AG10803 (cell line): ENCODE measurements around the gene DLGAP1.
"Not testable (repeated sequence)": the region's sequence is repeated elsewhere in the genome, so short reads cannot be mapped to it uniquely, and the experiment has no call there.

Experiments used
- DNase-seq: peaks from one replicate; pipeline ENCODE4 v3.0.0; 2010; ENCODE audit warnings: low read depth
- H3K4me3 ChIP-seq: 2 replicates; pipeline ENCODE4 v1.5.1; 2011; ENCODE audit warnings: mild to moderate bottlenecking, low read length, control low read depth
- CTCF ChIP-seq: conservative IDR thresholded peaks from 2 replicates; pipeline ENCODE4 v1.5.1; 2011; ENCODE audit warnings: mild to moderate bottlenecking, low read length, control low read depth, inconsistent platforms

DLGAP1 gene

GRCh38 chr18:3608488-3608887 lies 846.6 kb downstream of the DLGAP1 start:
- no peak for TF ChIP-seq CTCF
- H3K4me3 ChIP-seq, result no peak overlapping the region
- DNase-seq, result no peak

DNA sequence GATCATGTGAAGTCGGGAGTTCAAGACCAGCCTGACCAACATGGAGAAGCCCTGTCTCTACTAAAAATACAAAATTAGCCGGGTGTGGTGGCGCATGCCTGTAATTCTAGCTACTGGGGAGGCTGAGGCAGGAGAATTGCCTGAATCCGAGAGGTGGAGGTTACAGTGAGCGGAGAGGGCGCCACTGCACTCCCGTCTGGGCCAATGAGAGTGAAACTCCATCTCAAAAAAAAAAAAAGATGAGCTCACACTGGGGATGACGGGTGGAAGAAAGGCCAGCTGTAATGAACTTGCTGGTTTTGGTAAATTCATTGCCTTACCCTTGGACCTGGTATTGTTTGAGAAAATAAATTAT lies 847.0 kb downstream of the DLGAP1 start:
- DNase-seq, H3K4me3 ChIP-seq: not testable (repeated sequence)

- DNase-seq, result no peak
- H3K4me3 ChIP-seq, result no peak overlapping the region
- TF ChIP-seq CTCF, result no peak
These were observed 847.6 kb downstream of the DLGAP1 start for GRCh38 chr18:3607309-3608098.

GRCh38 chr18:3606863-3607262 lies 848.2 kb downstream of the DLGAP1 start:
- not testable (repeated sequence) for H3K4me3 ChIP-seq, DNase-seq

DNA sequence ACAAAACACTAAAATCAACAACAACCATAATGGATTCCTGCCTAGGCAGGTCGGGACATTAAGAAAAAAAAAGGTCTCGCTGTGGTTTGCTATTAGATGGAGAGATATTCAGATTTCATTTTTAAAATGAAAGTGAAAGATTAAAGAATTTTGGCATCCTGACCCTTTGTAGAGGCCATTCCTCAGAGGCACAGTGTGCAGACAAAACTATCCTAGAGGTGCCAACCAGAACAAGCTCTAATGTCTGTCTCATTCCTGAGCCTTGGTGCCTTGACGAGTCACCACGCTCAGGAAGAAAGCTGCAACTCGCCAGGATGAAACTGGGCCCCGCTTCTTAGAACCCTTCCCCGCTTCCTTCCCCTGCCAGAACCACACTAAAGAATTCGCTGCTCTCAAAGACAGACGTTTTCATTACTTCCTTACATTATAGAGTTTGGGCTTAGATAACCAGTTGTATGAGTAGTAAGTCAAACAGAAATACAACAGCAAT lies 849.1 kb downstream of the DLGAP1 start:
- peak overlapping the region; percentile 50 for H3K4me3 ChIP-seq
- TF ChIP-seq CTCF, result no peak
- peak; percentile 80 for DNase-seq

- DNase-seq, result no peak
- no peak for TF ChIP-seq CTCF
- peak overlapping the region; percentile 50 for H3K4me3 ChIP-seq
These were observed 849.6 kb downstream of the DLGAP1 start for GRCh38 chr18:3605486-3605952.

- peak; percentile 99 for DNase-seq
- 0 out of 2 replicates have a peak, but pooled peaks have one; percentile 3 for TF ChIP-seq CTCF
- peak overlapping the region; percentile 50 for H3K4me3 ChIP-seq
These were observed 850.4 kb downstream of the DLGAP1 start for GRCh38 chr18:3604498-3605408.

GRCh38 chr18:3604235-3604497 lies 850.9 kb downstream of the DLGAP1 start:
- H3K4me3 ChIP-seq, result peak overlapping the region; percentile 50
- no peak for DNase-seq
- TF ChIP-seq CTCF, result no peak
